BJ (cell line): ENCODE data around the gene C16orf78. TPM values are rescaled to one million over a fixed set of nuclear protein-coding genes. Genes with fewer than 3 reads are reported as not detected.

Experiments
- CTCF ChIA-PET: fragments of 350-600 bp; formaldehyde crosslinking; extraction: SDS; loops from one replicate; lab custom pipeline; 2021; ENCODE audit warnings: antibody characterized with exemption, inconsistent platforms; lab: Yijun Ruan, JAX
- POLR2A ChIA-PET: fragments of 300-600 bp; sonication (Branson Sonifier 250); formaldehyde crosslinking; extraction: SDS; loops from one replicate; lab custom pipeline; 2021; ENCODE audit warnings: antibody characterized with exemption; lab: Charles Lee
- DNase-seq: peaks from one replicate; pipeline ENCODE4 v3.0.0-alpha.2; 2011; ENCODE audit warnings: low read depth
- H3K27me3 ChIP-seq: 2 replicates; pipeline ENCODE4 v1.6.0; 2011; ENCODE audit warnings: low read length; ENCODE audit not compliant: control insufficient read depth, insufficient read depth
- H3K36me3 ChIP-seq: 2 replicates; pipeline ENCODE4 v1.5.1; 2011; ENCODE audit warnings: low read length; ENCODE audit not compliant: control insufficient read depth, insufficient read depth
- H3K4me3 ChIP-seq: 2 replicates; pipeline ENCODE4 v1.5.1; 2011; ENCODE audit warnings: low read depth, mild to moderate bottlenecking, control low read depth, low read length
- CTCF ChIP-seq: IDR thresholded peaks from 2 replicates; pipeline ENCODE4 v1.5.1; 2011; ENCODE audit warnings: low read depth, mild to moderate bottlenecking, control low read depth, inconsistent platforms, low read length, moderate library complexity; ENCODE audit not compliant: insufficient read depth
- polyA plus RNA-seq: library from polyadenylated mRNA; depleted of rRNA; stranded (reverse); fragments of >200 nt; gene quantifications from 2 replicates; pipeline ENCODE4 v1.2.3, GENCODE V29; 2011

The C16orf78 gene
- polyA plus RNA-seq, 1 experiment = not detected

GRCh38 chr16:49338611-49339265 lies 34.9 kb upstream of the C16orf78 start:
- DNase-seq = no peak
- Histone ChIP-seq H3K27me3 (no peaks in the 10 kb centered on the region), H3K36me3 (no peaks in the 10 kb centered on the region), H3K4me3 (no peak overlapping the region)
- CTCF ChIA-PET = interaction anchor here (1.8 kb wide), 1 partner anchor 11 kb away, joined by 5 read pairs; no protein-coding TSS in a partner anchor
- POLR2A ChIA-PET = no interaction called here
- TF ChIP-seq CTCF = no peak

DNA sequence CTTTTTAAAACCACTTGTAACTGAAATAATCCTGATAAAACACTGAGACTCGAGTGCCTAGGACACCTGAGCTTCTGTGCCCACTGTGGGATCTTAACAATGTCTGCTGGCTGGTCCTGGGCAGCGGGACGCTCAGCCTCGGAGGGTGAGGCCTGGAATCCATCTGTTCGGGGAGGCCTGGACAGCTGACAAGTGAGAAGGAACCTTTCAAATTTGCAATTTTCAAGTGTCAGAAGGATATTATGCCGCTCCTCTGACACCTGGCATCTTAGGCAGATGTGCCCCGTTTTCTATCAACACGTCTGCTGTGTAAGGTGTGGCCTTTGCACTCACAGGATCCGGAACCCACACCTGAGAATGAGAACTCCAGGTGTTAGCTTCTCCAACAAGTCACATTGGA lies 33.1 kb upstream of the C16orf78 start:
- CTCF ChIA-PET = interaction anchor here (1.4 to 2.2 kb wide), 2 partner anchors 15 to 653 kb away, joined by 3 to 8 read pairs; no protein-coding TSS in a partner anchor
- Histone ChIP-seq H3K36me3 (no peaks in the 10 kb centered on the region), H3K4me3 (no peak overlapping the region), H3K27me3 (no peaks in the 10 kb centered on the region)
- no peak for TF ChIP-seq CTCF
- POLR2A ChIA-PET = no interaction called here
- no peak for DNase-seq

DNA sequence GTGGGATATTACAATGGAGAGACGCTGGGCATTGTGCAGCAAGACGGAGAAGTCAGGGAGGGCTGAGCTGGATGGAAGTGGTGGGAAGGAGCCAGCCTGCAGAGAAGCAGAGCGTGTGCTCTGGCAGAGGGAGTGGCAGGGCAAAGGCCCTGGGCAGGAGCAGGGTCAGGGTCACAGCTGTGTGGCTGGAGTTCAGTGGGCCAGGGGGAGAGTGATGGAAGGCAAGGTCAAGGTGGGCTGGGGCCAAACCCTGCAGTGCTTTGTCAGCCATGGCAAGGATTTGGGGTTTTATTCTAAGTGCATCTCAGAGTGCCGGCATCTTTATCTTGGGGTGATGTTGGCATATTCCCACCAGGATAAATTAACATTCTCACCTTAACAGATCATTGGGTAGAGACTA lies 31.9 kb upstream of the C16orf78 start:
- CTCF ChIA-PET = interaction anchor here (0.7 to 2.2 kb wide), 3 partner anchors 16 to 654 kb away, joined by 3 to 8 read pairs (median 5); no protein-coding TSS in a partner anchor
- TF ChIP-seq CTCF = no peak

DNA sequence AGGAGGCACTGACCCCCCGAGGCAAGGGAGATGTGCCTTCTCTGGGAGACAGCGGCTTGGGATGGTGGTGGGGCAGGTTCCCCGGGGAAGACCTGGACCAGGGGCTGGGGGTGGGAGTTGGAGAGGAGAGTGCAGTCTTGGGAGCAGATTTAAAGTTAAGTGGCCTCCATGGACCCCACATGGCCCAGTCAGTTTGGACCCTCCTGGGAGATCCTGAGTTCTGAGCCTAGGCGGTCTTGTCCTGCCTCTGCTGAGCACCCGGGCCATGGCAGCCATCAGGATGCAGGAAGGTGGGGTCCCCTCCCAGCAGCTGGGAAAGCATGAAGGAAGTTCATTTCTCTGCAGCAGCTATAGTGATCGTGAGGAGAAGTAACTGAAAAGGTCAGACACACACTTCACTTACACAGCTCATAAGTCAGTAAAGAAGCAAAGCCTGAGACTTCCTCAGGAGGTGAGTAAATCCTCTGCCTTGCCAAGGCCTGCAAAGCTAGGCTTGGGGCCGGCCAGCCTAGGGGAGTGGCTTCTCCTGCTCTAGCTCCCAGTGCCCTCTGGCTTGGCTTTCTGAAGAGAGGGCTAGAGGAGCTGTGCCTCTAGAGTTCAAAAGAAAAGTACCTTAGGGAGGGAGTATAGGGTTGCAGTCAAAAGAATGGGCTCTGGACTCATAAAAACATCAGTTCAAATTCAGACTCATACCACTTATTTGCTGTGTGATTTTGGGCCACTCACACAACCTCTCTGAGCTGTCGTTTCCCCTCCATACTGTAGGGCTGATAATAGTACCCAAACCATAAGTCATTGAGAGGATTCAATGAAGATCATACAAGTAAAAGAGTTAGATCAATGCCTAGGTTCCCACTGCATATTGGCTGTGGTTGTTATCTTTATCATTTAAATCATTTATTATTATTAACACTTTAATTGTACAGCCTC lies 31.0 kb upstream of the C16orf78 start:
- Histone ChIP-seq H3K27me3 (no peaks in the 10 kb centered on the region), H3K36me3 (no peaks in the 10 kb centered on the region), H3K4me3 (no peak overlapping the region)
- TF ChIP-seq CTCF = no peak
- ChIA-PET POLR2A (no interaction called here), CTCF (interaction anchor here (0.6 kb wide), 1 partner anchor 679 kb away, joined by 3 read pairs; no protein-coding TSS in a partner anchor)
- DNase-seq = no peak

More for the DNA sequence above, 31.9 kb upstream of the C16orf78 start:
- Histone ChIP-seq H3K36me3 (no peaks in the 10 kb centered on the region), H3K27me3 (no peaks in the 10 kb centered on the region), H3K4me3 (no peak overlapping the region)
- POLR2A ChIA-PET = no interaction called here
- DNase-seq = no peak

DNA sequence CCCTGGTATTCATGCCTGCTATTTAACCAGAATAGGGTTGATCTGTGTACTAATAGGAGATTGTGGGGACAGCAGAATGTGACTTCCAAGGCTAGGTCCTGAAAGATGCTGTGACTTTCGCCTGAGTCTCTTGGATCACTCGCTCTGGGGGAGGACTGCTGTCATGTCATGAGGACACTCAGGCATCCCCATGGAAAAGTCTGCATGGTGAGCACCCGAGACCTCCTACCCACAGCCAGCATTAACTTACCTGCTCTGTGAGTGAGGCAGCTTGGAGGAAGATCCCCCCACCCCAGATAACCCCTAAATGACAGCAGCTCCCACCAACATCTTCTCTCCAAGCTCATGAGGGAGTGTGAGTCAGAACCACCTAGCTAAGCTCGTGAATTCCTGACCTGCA lies 30.3 kb upstream of the C16orf78 start:
- CTCF ChIA-PET = interaction anchor here (0.6 kb wide), 1 partner anchor 679 kb away, joined by 3 read pairs; no protein-coding TSS in a partner anchor

More for the DNA sequence above, 30.3 kb upstream of the C16orf78 start:
- no peak for DNase-seq
- Histone ChIP-seq H3K36me3 (no peaks in the 10 kb centered on the region), H3K27me3 (no peaks in the 10 kb centered on the region), H3K4me3 (no peak overlapping the region)
- POLR2A ChIA-PET = no interaction called here
- no peak for TF ChIP-seq CTCF
